Dedifferentiated amniotic fluid mesenchymal stem cell (primary cell): ENCODE results near the gene MROH9.

ENCODE experiments used
- DNase-seq: peaks from one replicate; pipeline ENCODE4 v3.0.0-alpha.2; 2016; ENCODE audit errors: extremely low spot score

The MROH9 gene

DNA sequence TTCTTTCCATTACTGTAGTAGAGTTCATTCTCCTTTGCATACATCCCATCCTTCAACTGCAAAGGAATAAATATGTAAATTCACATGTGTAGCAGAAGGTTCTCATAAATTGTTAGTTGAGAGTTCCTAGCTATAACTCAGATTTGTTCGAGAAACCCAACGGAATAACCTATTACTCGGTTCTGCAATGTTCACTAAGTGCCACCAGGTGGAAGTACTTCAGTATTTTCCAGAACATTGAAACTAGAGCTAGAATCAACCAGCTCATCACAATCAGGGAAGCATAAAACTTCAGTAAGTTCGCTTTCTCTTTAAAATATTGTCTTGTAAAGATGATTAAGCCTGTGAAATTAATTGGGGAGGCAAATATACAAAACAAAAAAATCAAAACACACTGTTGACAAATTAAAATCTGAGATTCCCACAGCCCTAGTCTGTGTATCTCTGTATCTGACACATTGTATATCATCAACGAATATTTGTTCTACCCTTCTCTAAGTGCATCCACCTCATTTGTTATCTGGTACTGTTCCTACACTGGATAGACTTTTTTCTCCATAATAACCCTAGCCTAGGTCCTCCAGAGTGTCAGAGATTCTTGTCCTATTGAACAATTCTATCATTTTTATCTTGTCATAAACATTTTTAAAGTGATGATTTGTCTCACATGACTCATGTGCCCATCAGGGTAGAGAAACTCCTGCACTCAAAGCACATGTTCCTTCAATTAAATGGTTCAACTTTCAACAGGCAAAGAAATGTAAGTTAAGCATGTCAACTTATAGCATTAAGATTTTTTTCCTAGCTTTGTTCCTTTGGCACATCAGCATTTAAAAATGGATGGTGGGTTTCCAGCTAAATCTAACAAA is 31.9 kb downstream of the MROH9 start:
- DNase-seq = peak; percentile 72

DNA sequence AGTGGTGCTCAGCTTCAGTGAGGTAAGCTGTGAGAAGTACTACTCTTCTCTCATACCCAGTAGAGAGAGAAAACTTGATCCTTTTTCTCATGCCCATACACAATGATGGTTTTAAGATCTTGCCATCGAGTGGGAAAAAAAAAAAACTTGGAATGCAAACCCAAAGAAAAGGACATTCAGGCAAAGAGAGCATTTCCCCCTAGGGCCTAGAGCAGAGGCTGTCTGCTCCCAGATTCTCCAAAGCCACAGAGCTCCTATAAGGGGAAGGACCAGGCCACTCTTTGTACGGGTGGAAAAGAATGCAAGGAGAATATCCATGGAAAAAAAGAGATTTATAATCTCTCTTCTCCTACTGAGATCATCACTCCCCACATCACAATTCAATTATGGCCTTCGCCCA is 34.9 kb downstream of the MROH9 start:
- no peak for DNase-seq

DNA sequence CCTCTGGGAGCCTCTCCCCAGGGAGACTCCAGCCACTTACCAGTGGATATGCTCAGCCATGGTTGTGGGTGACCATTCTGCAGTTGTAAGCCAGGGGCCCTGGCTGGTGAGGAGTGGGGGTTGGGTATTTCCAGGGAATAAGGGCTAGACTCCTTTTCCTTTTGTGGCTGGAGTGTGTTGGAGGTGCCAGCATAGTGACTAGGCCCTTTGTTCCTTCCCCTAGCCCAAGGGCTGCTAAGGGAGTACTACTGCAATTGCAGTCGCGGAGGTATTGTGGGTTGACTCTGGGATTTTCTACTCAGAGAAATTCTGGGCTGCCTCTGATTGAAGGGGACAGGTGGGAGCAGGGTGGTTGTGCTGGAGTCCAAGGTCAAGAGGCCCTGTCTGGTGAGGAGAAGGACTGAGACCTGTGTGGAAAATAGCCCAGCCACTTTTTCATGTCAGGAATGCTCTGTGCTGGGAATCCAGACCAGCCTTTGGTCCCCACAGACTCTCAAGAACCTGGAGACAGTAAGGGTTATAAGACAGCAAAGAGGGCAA is 43.1 kb downstream of the MROH9 start:
- DNase-seq = no peak

DNA sequence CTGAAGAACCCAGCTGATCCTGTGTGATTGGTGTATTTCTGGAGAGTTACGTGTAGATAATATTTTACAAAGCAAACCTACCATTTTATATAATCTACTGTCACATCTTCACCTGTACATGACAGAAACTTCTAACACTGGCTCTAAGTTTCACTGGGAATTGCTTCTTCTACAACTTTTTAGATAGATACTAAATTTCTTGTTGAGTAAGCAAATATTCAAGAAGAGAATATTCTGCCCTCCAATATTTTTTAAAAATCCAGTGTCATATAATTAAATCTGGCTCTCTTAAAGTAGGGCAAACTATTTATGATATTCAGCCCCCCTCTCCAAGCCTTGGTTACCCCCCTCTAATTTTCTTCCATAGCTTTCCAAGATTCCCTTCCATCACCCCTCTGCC is 50.1 kb downstream of the MROH9 start:
- DNase-seq = no peak

DNA sequence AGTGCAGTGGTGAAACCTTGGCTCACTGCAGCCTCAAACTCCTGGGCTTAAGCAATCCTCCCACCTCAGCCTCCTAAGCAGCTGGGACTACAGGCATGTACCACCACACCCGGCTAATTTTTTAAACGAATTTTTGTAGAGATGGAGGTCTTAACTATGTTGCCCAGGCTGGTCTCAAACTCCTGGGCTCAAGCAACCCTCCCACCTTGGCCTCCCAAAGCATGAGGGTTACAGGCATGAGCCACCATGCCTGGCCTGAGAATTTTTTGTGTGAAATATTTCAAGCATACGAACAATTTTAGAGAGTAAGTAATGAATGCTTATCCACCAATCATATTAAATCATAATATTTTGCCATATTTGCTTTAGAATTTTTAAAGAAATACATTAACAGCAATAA is 51.6 kb downstream of the MROH9 start:
- no peak for DNase-seq

DNA sequence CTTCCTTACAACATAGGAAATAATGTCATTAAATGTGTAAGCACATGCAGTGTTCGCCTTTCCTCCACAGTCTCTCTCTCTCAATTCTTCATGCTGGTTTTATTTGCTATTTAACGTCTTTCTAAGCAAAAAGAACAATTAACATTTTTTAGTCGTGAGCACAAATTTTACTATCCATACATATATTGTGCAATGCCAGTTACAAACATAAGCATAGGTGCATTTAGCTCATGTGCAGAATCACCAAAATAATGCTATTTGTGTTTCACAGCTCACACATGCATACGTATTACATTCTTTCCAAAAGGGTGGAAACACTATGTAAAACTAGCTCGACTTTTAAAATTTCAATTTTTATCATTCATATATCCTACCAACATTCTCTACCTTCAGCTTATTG is 52.1 kb downstream of the MROH9 start:
- DNase-seq = no peak

DNA sequence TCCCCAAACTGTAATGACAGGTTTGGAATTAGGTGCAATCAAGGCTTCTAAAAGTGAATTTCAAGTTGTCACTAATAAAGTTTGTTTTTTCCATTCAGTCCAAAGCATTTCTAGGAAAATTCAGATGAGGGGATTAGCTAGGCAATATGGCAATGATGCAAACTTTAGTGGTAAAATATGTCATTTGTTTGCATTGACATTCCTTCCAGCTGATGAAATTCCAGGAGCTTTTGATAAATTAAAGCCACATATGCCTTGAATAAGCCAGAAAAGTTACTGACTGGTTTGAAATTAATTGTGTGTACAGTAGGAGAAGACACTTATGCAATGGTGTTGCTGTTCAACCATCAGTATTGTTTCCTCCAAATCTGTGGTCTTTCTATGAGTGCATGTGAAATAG is 57.8 kb downstream of the MROH9 start:
- peak; percentile 19 for DNase-seq

DNA sequence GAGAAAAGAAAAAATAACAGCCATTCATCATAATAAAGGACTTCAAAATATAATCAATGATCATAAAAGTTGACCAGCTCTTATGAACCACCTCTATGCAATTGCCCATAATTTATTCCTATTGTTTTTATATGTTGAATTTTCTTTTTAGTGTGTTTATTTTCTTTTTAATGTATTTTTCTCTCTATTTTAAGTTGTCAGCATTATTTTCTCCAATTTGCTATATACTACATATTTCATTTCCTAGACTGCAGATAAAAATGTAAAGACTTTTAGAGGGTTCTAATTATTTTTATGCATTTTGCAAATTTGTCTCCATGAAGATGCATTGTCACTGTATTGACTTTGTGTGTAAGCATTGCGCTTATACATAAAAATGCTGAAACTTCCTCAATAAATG is 58.4 kb downstream of the MROH9 start:
- DNase-seq = no peak

DNA sequence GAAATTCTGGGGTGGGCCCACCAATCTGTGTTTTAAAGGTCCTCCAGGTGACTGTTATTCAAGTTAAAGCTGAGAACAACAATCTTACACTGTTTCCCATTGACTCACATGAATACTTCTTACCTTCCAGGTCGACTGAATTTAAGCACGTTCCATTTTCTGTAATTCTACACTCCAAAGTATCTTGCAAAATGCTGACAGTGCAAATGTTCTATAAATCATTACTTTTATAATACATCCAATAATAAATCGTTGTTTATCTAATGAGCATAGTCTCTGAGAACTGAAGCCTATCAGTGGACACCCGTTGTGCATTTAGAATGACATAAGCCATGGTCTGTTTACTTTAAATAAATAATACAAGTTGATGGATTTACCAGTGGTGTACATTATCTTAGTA is 79.5 kb downstream of the MROH9 start:
- DNase-seq = no peak

DNA sequence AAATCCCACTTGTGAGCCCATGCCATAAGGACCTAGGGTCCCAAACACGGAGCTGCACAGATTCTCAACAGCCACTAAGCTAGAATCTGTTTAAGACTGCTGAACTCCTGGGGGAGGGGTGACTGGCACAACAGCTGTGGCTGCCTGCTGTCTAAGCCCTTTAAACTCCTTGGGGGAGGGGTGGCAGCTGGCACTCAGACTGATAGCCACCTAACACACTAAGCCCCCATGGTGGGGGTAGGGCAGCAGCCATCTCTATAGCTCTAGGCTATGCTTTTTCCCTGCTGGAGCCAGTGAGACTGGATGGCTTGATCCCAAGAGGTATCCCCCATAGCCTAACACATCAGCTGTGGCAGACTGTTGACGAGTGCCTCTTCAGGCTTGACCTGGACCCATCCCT is 82.1 kb downstream of the MROH9 start:
- no peak for DNase-seq

DNA sequence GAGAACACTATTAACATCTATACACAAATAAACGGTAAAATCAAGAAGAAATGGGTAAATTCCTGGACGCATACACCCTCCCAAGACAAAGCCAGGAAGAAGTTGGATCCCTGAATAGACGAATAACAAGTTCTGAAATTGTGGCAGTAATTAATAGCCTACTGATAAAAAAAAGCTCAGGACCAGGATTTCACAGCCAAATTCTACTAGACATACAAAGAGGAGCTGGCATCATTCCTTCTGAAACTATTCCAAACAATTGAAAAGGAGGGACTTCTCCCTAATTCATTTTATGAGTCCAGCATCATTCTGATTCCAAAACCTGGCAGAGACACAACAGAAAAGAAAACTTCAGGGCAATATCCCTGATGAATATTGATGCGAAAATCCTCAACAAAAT is 84.6 kb downstream of the MROH9 start:
- no peak for DNase-seq

DNA sequence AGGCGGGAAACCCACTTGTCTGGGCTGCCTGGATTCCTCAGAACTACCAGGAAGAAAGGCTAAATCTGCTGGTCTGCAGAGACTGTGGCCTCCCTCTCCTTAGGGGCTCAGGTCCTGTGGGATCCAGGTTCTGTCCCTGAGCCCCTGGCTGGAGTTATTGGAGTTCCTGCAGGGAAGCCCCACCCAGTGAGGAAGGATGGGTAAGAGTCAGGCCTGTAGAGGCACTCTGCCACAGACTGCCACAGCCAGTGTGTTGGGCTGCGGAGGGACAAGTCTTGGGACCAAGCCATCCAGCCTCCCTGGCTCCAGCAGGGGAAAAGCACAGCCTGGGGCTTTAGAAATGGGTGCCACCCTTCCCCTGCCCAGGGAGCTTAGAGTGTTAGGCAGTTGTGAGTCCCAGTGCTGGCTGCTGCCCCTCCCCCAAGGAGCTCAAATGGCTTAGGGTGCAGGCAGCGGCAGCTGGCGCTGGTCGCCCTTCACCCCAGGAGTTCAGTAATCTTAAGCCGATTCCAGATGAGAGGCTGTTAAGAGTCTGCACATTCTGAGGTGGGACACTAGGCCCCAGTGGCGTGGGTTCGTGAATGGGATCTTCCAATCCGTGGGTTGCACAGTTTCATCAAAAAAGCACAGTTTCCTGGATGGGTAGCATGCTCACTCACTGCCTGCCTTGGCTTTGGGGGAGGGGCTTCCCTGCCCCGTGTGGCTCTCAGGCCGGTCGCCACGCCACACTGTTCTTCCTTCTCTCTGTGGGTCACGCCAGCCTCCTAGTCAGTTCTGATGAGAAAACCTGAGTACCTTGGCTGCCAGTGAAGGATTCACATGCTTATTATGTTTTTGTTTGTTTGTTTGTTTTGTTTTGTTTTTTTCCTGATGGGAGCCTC is 97.7 kb downstream of the MROH9 start:
- DNase-seq = no peak

DNA sequence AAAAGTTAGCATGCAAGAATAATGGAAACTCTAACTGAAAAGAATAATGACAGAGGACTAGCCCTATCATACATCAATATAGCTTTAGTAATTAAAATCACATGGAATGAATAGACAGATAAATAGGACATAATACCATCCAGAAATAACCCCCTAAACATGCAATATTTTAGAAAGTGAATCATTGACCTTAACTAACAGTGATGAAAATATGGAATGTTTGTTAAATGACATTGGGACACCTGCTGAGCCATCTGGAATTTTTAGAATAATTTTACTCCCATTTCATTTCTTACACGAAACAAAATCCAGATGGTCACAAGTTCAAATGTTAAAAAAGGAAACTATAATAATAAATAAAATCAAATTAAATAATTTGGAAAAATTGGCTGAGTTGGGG is 102.3 kb downstream of the MROH9 start:
- DNase-seq = no peak

DNA sequence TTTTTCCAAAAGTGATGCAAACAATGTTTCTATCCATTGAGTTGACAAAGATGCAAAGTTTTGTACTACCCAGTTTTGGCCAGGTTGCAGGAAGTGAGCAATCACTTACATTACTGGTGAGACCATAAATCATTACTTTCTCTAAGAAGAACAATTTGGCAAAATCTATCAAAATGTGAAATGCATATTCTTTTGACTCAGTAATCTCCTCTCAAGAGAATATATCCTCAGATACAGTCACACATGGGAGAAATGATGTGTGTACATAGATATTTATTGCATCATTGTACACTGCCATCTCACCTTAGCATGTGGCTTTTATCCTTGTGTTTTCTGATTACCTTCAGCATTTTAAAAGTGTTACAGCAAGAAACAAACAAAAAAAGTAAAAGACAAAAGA is 103.0 kb downstream of the MROH9 start:
- no peak for DNase-seq

DNA sequence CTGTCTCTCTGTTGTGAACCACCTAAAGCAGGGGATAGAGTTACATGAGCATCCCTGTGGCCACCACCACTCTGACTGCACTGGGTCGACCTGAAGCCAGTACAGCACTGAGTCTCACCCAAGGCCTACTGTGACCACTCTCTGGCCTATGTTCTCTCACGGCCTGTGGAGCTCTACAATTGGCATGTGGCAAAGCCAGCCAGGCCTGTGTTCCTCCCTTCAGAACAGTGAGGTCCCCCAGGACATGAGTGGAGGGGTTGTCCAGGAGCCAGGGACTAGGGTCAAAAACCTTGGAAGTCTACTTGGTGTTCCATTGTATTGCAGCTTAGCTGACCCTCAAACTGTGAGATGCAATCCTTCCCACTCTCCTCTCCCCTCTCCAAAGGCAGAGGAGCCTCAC is 112.7 kb downstream of the MROH9 start:
- no peak for DNase-seq

DNA sequence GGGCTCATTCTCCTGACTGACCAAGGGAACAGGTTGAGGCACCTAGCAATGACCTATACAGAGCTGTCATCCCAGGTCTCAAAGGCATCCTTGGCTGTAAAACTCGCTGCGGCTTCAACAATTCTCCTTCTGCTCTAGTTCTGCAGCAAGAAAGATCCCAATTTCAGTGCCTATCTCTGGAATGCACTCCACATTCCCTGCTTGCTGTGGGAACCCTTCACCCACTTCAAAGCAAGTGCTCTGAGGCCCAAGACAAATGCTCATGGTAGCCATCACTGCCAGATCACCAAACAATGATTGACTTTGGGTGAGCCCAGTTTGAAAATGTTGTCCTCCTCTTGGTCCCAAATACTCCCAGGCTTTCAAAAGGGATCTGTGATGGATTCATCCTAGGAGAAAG is 117.6 kb downstream of the MROH9 start:
- DNase-seq = no peak

DNA sequence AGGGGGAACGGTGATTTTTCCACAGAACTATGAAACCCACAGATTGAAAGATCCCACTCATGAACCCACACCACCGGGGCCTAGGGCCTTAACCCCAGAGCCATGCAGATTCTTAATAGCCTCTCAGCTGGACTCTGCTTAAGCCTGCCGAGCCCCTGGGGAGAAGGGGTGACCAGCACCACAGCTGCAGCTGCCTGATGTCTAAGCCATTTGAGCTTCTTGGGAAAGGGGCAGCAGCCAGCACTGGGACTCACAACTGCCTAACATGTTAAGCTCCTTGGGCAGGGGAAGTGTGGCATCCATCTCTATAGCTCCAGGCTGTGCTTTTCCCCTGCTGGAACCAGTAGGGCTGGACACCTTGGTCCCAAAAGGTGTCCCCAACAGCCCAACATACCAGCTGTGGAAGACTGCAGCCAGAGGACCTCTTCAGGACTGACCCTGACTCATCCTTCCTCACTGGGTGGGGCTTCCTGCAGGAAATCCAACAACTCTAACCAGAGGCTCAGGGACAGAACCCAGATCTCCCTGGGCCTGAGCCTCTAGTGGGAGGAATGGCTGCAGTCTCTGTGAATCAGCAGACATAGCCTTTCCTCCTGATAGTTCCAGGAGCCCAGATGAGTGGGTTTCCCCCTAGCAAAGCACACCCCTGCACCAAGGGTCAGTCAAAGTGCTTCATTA is 120.8 kb downstream of the MROH9 start:
- DNase-seq = no peak

DNA sequence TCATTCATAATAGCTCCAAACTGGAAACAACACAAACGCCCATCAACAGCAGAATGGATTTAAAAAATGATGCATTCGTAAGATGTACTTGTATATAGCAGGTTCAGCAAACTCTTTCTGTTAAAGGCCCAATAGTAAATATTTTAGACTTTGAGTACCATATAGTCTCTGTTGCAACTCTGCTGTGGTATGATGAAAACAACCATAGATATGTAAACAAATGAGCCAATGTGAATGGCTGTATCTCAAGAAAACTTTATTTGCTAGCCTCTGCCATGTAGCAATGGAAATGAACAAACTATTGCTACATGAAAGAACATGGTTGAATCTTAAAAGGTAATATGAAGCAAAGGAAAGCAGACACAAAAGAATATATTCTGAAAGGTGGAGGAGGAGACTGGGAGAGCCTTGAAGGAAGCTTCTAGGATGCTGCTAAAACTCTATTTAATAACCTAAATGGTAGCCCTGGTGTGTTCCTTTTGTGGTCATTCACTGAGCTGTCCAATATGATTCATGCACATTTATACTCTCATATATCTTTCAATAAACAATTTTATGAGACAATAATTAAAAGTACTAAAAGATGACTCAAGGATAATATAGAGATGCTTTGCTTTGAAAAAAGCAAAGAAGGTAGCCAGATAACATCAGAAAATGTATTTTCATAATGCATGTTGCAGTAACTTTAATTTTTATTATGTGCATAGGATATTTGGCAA is 126.2 kb downstream of the MROH9 start:
- DNase-seq = no peak

DNA sequence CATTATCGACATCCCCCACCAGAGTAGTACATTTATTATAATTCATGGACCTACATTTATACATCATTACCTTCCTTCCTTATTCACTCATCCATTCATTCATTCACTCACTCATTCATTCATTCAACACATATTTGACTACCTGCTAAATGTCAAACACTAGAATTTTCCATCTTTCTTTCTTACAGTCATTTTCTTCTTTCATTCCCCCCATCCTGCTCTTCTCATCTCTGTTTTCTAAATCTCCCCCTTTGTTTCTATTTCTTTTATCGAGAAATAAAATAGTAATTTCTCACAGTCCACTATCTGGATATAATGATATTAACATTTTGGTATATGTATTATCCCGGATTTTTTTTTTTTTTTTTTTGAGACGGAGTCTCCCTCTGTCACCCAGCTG is 127.6 kb downstream of the MROH9 start:
- DNase-seq = no peak

DNA sequence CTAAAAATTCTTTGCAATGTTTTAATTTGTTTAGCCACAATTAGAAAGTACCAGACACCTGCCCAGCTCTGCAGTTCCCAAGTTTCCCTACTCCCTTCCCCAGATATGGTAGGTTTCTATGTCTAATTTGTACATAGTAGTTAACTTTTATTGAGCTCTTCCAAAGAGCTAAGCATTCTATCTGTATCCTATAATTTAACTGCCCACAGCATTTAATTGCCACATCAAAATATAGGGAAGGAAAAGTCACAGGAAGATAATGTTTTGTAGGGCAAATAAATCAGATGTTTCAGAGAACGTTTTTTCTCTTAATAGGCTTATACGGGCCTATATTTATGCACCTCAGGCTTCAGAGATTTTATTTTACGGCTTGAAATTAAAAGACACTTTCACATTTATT is 139.7 kb downstream of the MROH9 start:
- no peak for DNase-seq

DNA sequence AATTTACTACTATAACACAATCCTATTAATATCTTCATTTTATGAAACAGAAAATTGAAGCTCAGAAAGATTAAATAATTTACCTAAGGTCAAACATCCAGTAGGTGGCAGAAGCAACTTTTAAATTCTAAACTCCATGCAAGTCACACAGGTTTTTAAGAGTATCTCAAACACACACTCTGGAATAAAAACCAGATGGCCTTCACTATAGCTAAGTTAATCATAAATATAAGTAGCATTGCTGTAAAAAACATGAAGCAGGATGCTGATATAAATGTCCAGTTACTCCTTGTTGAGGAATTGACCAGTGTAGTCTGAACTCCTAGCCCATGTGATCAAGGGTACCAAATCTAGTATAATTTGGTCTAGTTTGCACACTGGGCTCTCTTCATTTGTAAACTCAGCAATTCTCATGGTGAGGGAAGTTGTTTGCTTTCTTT is 146.0 kb downstream of the MROH9 start:
- DNase-seq = peak; percentile 71
